GM18499 (cell line): Measurements from ENCODE around the gene DCDC2.
"Not testable (repeated sequence)": the region's sequence is repeated elsewhere in the genome, so short reads cannot be mapped to it uniquely, and the experiment has no call there.

ENCODE experiments used
- ATAC-seq: cut with Tn5 transposase; IDR thresholded peaks from one replicate; pipeline ENCODE4 v1.9.1; 2021; ENCODE audit warnings: moderate number of reproducible peaks; ENCODE audit not compliant: insufficient read depth, unreplicated experiment

The DCDC2 gene

GRCh38 chr6:24228681-24229255 is 129.1 kb downstream of the DCDC2 start:
- ATAC-seq, result no peak

- no peak for ATAC-seq
Measured at GRCh38 chr6:24228123-24228522, 129.7 kb downstream of the DCDC2 start.

- ATAC-seq, result no peak
Measured at GRCh38 chr6:24227556-24227955, 130.3 kb downstream of the DCDC2 start.

- no peak for ATAC-seq
Measured at GRCh38 chr6:24226541-24226940, 131.3 kb downstream of the DCDC2 start.

GRCh38 chr6:24225838-24226237 is 132.0 kb downstream of the DCDC2 start:
- ATAC-seq, result no peak

DNA sequence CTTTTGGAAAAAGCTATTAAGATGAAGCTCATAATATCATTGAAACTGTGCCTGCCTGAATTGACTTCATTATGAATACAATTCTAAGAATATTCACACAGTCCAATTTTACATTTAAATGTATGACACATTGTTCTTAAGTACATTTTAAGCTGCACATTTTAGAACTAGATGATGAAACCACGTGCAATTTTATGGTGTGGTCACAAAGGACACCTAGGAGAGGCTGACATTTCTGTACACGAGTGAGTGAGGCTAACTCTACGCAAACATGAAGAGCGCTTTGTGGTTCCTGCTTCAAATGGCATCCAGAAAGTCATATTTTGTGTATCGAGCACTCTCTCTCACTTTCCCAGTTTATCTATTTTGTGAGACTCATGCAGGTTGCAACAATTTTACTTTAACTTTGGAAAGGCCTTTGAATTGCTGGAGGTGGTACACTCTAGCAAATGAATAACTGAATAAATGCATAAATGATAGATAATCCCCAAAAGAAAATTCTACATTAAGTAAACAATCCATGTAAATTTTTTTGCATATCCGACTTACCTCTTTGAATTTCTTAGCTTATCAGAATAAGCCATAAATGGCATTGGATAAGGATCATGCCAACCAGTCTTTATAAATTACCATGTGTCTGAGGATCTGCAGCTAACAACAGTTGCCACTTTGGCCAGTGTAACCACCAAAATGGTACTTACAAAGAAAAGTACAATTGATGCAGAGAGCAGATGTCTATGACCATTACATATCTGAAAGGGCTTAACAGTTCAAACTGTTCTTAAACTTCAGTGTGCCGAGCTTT is 134.5 kb downstream of the DCDC2 start:
- no peak for ATAC-seq

GRCh38 chr6:24219670-24220069 is 138.2 kb downstream of the DCDC2 start:
- no peak for ATAC-seq

DNA sequence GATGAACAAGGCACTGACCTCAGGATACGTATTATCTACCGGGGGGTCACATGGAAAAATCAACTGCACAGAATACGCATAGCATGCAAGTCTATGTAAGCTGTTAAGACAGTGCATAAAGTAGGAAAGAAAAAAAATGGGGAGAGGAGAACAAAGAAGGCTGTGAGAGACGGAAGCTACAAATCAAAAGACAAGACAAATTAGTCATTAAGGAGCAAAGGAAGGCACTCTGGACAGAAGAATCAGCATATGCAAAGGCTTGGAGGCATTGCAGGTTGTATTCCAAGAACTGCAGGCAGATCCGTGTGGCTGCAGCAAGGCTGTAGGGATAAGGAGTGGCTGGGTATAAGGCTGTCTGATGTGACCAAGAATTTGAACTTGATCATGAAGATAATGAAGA is 142.9 kb downstream of the DCDC2 start:
- no peak for ATAC-seq

- no peak for ATAC-seq
Measured at GRCh38 chr6:24207413-24207812, 150.4 kb downstream of the DCDC2 start.

- ATAC-seq, result no peak
Measured at GRCh38 chr6:24205020-24205492, 152.8 kb downstream of the DCDC2 start.

DNA sequence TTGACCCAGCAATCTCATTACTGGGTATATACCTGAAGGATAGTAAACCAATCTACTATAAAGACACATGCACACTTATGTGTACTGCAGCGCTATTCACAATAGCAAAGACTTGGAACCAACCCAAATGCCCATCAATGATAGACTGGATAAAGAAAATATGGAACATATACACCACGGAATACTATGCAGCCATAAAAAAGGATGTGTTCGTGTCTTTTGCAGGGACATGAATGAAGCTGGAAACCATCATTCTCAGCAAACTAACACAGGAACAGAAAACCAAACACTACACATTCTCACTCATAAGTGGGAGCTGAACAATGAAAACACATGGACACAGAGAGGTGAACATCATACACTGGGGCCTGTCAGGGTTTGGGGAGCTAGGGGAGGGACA is 153.7 kb downstream of the DCDC2 start:
- ATAC-seq, result not testable (repeated sequence)

DNA sequence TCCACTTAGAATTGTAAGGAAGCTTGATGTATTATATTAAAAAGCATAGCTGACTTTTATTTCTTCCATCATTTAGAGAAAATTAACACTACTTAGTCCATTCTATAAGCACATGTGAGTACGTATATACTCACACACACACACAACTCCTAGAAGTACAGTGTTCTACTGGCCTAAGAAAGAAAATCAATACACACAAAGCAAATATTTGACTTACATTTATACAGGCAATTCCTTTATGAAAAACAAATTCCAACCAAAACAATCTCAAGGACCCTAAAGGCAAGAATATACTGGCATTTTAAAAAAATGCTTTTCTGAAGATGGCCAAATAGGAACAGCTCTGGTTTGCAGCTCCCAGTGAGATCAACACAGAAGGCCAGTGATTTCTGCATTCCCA is 160.0 kb downstream of the DCDC2 start:
- no peak for ATAC-seq

DNA sequence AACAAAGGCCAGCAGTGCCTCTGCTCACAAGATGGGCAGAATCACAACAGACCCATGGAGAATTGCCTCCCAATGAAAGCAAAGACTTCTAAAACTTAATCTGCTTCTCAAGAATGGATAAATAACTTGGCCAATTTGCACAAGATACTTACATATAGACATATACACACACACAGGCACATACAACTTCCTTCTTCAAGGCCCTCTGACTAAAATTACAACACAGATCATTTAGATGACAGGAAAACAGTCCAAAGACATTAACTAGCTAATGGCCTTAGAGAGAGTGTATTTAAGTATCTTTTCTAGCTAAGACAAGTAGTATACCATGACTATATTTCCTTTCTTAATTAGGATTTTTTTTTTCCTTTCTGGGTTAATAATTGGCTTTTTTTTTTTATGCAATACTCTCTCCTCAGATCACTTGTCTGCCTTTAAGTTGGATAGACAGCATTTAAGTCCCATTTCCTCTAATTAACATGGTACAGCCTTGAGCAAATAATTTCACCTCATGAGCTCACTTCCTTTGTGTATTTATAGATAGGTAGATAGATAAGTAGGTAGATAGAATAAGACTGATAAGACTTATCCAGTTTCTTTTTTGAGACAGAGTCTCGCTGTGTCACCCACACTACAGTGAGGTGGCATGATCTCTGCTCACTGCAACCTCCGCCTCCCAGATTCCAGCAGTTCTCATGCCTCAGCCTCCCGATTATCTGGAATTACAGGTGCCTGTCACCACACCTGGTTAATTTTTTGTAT is 161.8 kb downstream of the DCDC2 start:
- no peak for ATAC-seq

- ATAC-seq, result no peak
Measured at GRCh38 chr6:24194978-24195700, 162.7 kb downstream of the DCDC2 start.

- no peak for ATAC-seq
Measured at GRCh38 chr6:24193364-24193763, 164.5 kb downstream of the DCDC2 start.

DNA sequence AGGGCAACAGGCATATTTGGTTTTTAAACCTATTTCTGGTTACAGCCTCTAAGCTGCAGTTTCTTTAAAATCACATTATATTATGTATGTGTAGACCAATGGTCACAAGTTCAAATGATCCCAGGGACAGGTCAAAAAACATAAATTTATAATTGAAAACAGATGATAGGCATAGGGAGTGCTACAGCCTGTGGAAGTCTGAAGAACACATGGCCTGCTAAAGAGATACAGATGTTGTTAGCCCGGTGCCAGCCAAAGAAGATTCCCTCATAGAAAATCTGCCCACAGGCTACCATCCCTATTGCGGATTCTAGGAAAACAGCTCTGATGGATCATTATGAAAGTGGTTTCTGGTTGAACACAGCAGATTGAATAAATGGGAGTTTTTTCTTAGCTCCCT is 166.5 kb downstream of the DCDC2 start:
- ATAC-seq, result no peak

DNA sequence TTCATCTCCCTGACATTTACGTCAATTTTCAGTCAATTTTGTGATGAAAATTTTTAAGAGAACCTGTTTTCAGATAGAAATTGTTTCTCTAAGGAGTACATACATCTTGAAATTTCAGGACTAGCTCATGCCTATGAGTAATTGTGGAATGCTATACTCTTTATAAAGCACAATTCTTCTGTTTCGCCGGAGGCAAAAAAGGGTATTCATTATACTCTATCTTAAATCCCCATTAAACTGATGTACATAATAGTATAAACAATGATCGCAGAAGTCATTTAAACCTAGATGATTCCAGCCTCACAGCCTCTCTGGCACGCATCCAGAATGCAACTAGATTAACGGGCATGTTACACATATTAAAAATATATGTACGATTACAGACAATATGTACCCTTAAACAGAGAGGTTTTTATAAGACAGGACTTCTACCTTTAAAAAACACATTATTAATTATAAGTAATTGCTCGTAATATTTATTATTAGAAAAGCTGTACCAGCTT is 169.2 kb downstream of the DCDC2 start:
- ATAC-seq, result no peak

GRCh38 chr6:24187965-24188577 is 169.8 kb downstream of the DCDC2 start:
- no peak for ATAC-seq

DNA sequence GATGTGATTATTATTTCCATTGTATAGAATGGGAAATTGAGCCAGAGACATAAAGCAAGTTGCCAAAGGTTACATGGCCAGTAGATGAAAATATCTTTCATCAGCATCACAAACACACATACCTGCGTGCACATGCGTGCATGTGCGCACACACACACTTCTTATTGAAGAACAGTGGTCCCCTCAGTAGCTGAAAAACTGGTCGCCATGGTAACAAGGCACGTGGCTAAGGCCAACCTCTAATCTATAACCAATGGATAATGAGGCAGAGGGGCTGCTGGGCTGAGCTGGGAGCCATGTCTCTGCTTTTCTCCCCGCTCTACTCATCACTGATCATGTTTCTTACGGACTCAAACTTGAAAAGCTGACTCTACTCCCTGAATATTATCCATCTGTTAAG is 171.5 kb downstream of the DCDC2 start:
- no peak for ATAC-seq

DNA sequence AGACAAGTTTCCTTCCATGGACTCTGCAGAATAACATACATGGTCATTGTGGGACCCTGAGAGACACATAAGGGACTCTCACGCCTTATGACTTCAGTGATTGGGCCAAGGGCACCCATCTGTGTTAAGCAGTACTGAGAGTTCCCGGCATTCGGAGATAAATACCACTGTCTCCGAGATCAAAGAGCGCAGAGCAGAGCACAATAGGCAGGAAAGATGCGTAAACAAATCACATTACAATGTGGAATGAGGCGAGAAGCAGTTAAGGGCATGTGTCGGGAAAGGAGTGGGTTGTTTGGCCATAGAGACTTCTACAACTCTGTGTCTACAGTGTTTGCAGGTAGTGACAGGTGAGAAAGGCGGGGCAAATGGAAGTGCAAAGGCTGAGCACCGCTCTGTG is 174.3 kb downstream of the DCDC2 start:
- no peak for ATAC-seq
